ENCODE results near the gene FOXP3. TPM values are rescaled to one million over a fixed set of nuclear protein-coding genes. Genes with fewer than 3 reads are reported as not detected.

The FOXP3 gene
- total and polyA plus RNA-seq, 11 donors: 0.11 to 1.4 TPM; not detected in 9

DNA sequence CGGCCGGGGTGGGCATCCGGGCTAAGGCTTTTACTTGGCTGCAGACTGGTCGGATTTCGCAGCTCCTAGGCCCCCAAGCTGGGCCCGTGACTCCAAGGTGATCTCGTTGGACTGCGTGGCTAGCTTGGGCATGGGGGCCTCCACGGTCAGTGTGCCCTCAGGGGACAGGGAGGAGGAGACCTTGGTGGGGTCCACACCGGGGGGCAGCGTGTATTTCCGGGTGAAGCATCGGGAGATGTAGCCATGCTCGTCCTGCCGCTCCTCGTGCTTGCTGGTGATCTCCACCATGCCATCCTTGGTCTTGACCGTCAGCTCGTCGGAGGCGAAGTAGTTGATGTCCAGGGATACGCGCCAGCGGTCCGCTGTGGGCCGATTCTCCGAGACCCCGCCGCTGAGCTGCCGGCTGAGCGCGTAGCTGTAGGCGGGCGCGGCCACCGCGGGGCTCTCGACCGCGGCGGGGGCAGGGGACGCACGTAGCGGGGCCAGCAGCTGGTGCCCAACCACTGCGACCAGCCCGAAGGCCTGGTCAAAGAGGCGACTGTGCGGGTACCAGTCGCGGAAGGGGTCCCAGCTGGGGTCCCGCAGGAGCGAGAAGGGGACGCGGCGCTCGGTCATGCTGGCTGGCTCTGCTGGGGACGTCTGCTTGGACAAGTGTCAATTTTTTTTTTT is 30.5 kb downstream of the FOXP3 start:
- DNase-seq: no peak
- H3K4me3 ChIP-seq: peak overlapping the region in 5 of 12 donors; percentile 3 to 29 (median 16)
- ATAC-seq: no peak
- peaks cover 0 to 10% (median 1%) of the 10 kb centered on the region in 12 donors for H3K4me1 ChIP-seq
- no peaks in the 10 kb centered on the region for H3K9me3 ChIP-seq
- no peaks in the 10 kb centered on the region for H3K27me3 ChIP-seq
- no peaks in the 10 kb centered on the region for H3K36me3 ChIP-seq
- H3K27ac ChIP-seq: no peak overlapping the region
- intact Hi-C loops (cut with DNase I): no loop called here
- TF ChIP-seq POLR2A (IDR thresholded peaks at IDR 0.05): no peak
- TF ChIP-seq, protein P1, sequence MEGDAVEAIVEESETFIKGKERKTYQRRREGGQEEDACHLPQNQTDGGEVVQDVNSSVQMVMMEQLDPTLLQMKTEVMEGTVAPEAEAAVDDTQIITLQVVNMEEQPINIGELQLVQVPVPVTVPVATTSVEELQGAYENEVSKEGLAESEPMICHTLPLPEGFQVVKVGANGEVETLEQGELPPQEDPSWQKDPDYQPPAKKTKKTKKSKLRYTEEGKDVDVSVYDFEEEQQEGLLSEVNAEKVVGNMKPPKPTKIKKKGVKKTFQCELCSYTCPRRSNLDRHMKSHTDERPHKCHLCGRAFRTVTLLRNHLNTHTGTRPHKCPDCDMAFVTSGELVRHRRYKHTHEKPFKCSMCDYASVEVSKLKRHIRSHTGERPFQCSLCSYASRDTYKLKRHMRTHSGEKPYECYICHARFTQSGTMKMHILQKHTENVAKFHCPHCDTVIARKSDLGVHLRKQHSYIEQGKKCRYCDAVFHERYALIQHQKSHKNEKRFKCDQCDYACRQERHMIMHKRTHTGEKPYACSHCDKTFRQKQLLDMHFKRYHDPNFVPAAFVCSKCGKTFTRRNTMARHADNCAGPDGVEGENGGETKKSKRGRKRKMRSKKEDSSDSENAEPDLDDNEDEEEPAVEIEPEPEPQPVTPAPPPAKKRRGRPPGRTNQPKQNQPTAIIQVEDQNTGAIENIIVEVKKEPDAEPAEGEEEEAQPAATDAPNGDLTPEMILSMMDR (IDR thresholded peaks at IDR 0.05): no peak
- WGBS, 4 donors: 33 to 64% (median 49%) methylated on average over 25 to 56 of the region's 56 CpGs

DNA sequence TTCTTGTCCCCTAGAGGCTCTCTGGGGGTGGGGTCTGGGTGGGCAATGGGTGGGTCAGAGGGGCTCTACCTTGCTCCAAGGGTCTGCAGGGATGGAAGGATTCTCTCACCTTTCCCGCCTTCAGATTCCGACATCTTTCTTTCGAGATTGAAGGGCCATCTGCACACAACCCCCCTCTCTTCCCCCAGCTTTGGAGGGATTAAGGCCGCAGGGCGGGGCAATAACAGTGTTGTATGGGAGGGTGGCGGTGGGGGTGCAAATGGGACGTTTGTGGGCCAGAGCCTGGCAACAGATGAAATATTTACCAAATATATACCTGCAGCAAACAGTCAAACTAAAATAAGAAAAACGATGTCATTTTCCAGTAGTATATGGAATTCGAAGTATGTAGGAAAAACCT is 31.3 kb downstream of the FOXP3 start, which contains the start of gene CACNA1F:
Gene CACNA1F, minus strand, starts transcription at position 165 of the 400 bp plus-strand sequence. Its CDS starts 31 bp downstream, at position 134.
- intact Hi-C loops (cut with DNase I): no loop called here
- peak within 1 kb of the TSS in 5 of 12 donors; percentile 3 to 29 (median 16) for H3K4me3 ChIP-seq
- TF ChIP-seq POLR2A (IDR thresholded peaks at IDR 0.05): no peak
- TF ChIP-seq, protein P1 (IDR thresholded peaks at IDR 0.05): no peak

DNA sequence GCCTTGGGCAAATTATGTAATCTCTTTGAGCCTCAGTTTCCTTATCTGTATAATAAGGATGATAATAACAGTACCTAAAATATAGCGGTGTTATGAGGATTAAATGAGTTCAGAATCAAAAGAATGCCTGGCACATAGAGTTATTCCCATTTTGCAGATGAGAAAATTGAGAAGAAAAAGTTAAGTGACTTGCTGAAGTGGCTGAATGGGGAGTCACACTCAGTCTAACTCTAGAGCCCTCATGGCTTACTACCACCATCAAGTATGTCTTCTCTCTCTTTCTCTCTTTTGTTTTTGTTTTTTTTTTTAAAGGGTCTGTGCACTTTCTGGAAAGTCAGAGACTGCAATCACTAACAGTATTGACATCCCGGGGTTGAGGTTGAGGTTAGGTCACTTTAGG is 32.0 kb downstream of the FOXP3 start:
- WGBS, 4 donors: 81 to 98% (median 87%) methylated on average over 2 of the region's 2 CpGs
- no peaks in the 10 kb centered on the region for H3K36me3 ChIP-seq
- H3K27ac ChIP-seq: no peak overlapping the region
- H3K27me3 ChIP-seq: no peaks in the 10 kb centered on the region
- peaks cover 0 to 10% (median 1%) of the 10 kb centered on the region in 12 donors for H3K4me1 ChIP-seq
- intact Hi-C loops (cut with DNase I): no loop called here
- H3K4me3 ChIP-seq: no peak overlapping the region
- no peak for DNase-seq
- ATAC-seq: no peak
- TF ChIP-seq POLR2A (IDR thresholded peaks at IDR 0.05): no peak
- TF ChIP-seq, protein P1 (IDR thresholded peaks at IDR 0.05): no peak
- H3K9me3 ChIP-seq: no peaks in the 10 kb centered on the region

More for the DNA sequence above, 31.3 kb downstream of the FOXP3 start, which contains the start of gene CACNA1F:
- Histone ChIP-seq H3K27me3 (no peaks in the 10 kb centered on the region), H3K27ac (no peak within 1 kb of the TSS), H3K9me3 (no peaks in the 10 kb centered on the region), H3K4me1 (peaks cover 0 to 10% (median 1%) of the 10 kb centered on the region in 12 donors), H3K36me3 (no peaks in the 10 kb centered on the region)
- no peak for DNase-seq
- ATAC-seq: no peak
- 77 to 87% (median 84%) methylated on average over 9 of the region's 9 CpGs for WGBS, 4 donors

DNA sequence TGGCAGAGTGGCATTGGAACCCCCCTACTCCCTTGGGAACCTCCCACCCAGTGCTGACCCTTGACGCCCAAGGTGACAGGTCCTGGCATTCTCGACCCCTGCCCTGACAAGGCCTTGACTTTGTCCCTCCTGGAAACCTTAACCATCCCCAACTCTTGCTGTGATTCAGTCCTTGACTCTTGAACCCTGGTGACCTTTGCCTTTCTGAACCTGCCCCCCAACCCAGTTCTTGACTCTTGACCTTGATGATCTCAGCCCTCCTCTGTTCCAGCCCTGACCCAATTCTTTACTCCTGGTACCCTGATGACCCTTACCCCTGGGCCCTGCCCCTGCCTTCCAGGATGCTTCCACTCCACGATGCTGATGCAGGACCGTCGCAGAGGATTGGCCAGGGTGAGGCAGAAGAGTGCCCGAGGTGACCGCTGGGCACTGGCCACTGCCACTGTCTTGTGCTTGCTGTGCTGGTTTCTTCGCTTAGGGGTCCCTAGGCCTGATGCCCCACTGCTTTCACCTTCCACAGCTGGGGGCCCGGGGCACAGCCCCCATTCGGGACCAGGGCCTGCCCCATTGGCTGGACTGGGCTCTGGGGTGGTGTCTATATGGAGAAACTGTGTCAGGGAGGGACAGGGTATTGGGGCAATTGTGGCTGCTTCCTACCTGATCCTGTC is 33.0 kb downstream of the FOXP3 start:
- Histone ChIP-seq H3K27me3 (no peaks in the 10 kb centered on the region), H3K9me3 (no peaks in the 10 kb centered on the region), H3K4me3 (no peak overlapping the region), H3K27ac (no peak overlapping the region), H3K36me3 (no peaks in the 10 kb centered on the region), H3K4me1 (peaks cover 0 to 8% (median 1%) of the 10 kb centered on the region in 12 donors)
- intact Hi-C loops (cut with DNase I): no loop called here
- ATAC-seq (no peak), DNase-seq (no peak)
- no peak for TF ChIP-seq POLR2A (IDR thresholded peaks at IDR 0.05)
- TF ChIP-seq, protein P1 (IDR thresholded peaks at IDR 0.05): no peak
- WGBS, 4 donors: 81 to 97% (median 93%) methylated on average over 10 of the region's 10 CpGs
